ENCODE results near the gene HSP90AA1. TPM values are rescaled to one million over a fixed set of nuclear protein-coding genes. Genes with fewer than 3 reads are reported as not detected.

The HSP90AA1 gene
- total and polyA plus RNA-seq, 9 donors = 197 to 502 (median 299) TPM

GRCh38 chr14:102056694-102057442 lies 30.0 kb downstream of the HSP90AA1 start:
- H3K27ac ChIP-seq = no peak overlapping the region
- H3K36me3 ChIP-seq = no peaks in the 10 kb centered on the region
- no peaks in the 10 kb centered on the region for H3K4me1 ChIP-seq (ENCODE audit: insufficient read depth)
- intact Hi-C loops (cut with DNase I) = no loop called here
- no peaks in the 10 kb centered on the region for H3K27me3 ChIP-seq
- no peak overlapping the region for H3K4me3 ChIP-seq
- H3K9me3 ChIP-seq = no peaks in the 10 kb centered on the region
- DNase-seq = no peak
- 78 to 83% (median 78%) methylated on average over 31 of the region's 31 CpGs for WGBS, 3 donors
- no peak for TF ChIP-seq EP300 (IDR thresholded peaks at IDR 0.05)
- TF ChIP-seq POLR2A (IDR thresholded peaks at IDR 0.05) = no peak

GRCh38 chr14:102055181-102055901 lies 31.5 kb downstream of the HSP90AA1 start:
- Histone ChIP-seq H3K27me3 (no peaks in the 10 kb centered on the region), H3K4me3 (no peak overlapping the region), H3K27ac (no peak overlapping the region), H3K4me1 (ENCODE audit: insufficient read depth) (no peaks in the 10 kb centered on the region), H3K36me3 (no peaks in the 10 kb centered on the region), H3K9me3 (no peaks in the 10 kb centered on the region)
- intact Hi-C loops (cut with DNase I) = no loop called here
- 69 to 76% (median 72%) methylated on average over 24 of the region's 24 CpGs for WGBS, 3 donors
- no peak for TF ChIP-seq CTCF (IDR thresholded peaks at IDR 0.05)
- no peak for TF ChIP-seq EP300 (IDR thresholded peaks at IDR 0.05)
- no peak for TF ChIP-seq POLR2A (IDR thresholded peaks at IDR 0.05)
- DNase-seq = no peak

- intact Hi-C loops (cut with DNase I) = no loop called here
- H3K27ac ChIP-seq = no peak overlapping the region
- TF ChIP-seq CTCF (IDR thresholded peaks at IDR 0.05) (no peak), EP300 (IDR thresholded peaks at IDR 0.05) (no peak), POLR2A (IDR thresholded peaks at IDR 0.05) (no peak)
- no peaks in the 10 kb centered on the region for H3K9me3 ChIP-seq
- H3K4me3 ChIP-seq = no peak overlapping the region
- no peaks in the 10 kb centered on the region for H3K4me1 ChIP-seq (ENCODE audit: insufficient read depth)
- DNase-seq = no peak
- 89 to 90% (median 90%) methylated on average over 10 of the region's 10 CpGs for WGBS, 3 donors
- no peaks in the 10 kb centered on the region for H3K36me3 ChIP-seq
- no peaks in the 10 kb centered on the region for H3K27me3 ChIP-seq
Observed at GRCh38 chr14:102052522-102052921, 34.3 kb downstream of the HSP90AA1 start.

- Histone ChIP-seq H3K4me1 (ENCODE audit: insufficient read depth) (no peaks in the 10 kb centered on the region), H3K27ac (peak overlapping the region in 1 of 2 donors; percentile 49), H3K36me3 (no peaks in the 10 kb centered on the region), H3K27me3 (no peaks in the 10 kb centered on the region), H3K4me3 (no peak overlapping the region), H3K9me3 (no peaks in the 10 kb centered on the region)
- intact Hi-C loops (cut with DNase I) = no loop called here
- peak; percentile 56 to 79 (median 73) for DNase-seq
- TF ChIP-seq CTCF (IDR thresholded peaks at IDR 0.05) = no peak
- no peak for TF ChIP-seq POLR2A (IDR thresholded peaks at IDR 0.05)
- TF ChIP-seq EP300 (IDR thresholded peaks at IDR 0.05) = no peak
- WGBS, 3 donors = 10 to 26% (median 15%) methylated on average over 11 of the region's 11 CpGs
Observed at GRCh38 chr14:102050625-102051024, 36.2 kb downstream of the HSP90AA1 start.

- Histone ChIP-seq H3K4me3 (no peak overlapping the region), H3K36me3 (no peaks in the 10 kb centered on the region), H3K4me1 (ENCODE audit: insufficient read depth) (no peaks in the 10 kb centered on the region), H3K9me3 (no peaks in the 10 kb centered on the region), H3K27ac (no peak overlapping the region), H3K27me3 (no peaks in the 10 kb centered on the region)
- TF ChIP-seq EP300 (IDR thresholded peaks at IDR 0.05) = no peak
- no peak for TF ChIP-seq CTCF (IDR thresholded peaks at IDR 0.05)
- no peak for TF ChIP-seq POLR2A (IDR thresholded peaks at IDR 0.05)
- intact Hi-C loops (cut with DNase I) = no loop called here
- no peak for DNase-seq
- 55 to 78% (median 58%) methylated on average over 12 of the region's 12 CpGs for WGBS, 3 donors
Observed at GRCh38 chr14:102050026-102050405, 36.8 kb downstream of the HSP90AA1 start.
